A673 (cell line): ENCODE measurements around the gene ADH1A.

Experiments
- EZH2 ChIP-seq: fragments of 200-600 bp; sonication (generic); IDR thresholded peaks from 2 replicates; pipeline ENCODE4 v1.6.1; 2017; ENCODE audit warnings: borderline replicate concordance, low read depth, mild to moderate bottlenecking, mixed read lengths, antibody characterized with exemption, low read length; ENCODE audit not compliant: poor library complexity, severe bottlenecking
- TF ChIP-seq, protein P1 (sequence below): fragments of 300-800, 200-600 bp; sonication (generic); conservative IDR thresholded peaks from 2 replicates; pipeline ENCODE4 v1.5.1; 2017; ENCODE audit warnings: low read depth, mild to moderate bottlenecking, antibody characterized with exemption, low read length, moderate library complexity, mixed read lengths

DNA sequence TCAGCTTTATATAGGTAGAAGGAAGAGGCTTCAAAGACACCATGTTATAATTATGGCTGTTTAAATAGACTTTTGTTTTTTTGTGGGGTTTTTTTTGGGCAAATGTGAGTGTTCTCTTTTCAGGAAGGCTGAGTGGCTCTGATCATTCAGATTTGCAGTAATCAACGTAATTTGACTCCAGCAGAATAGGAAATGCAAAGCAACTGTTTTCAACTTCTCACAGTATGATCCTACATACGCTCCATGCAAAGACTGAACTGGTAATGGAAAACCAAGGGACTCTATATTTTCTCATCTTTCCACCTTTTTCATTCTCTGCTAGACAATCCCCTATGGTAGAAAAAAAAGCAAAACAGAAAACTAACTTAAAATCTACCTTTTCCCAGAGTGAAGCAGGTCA is 19.6 kb upstream of the ADH1A start:
- TF ChIP-seq, protein P1, sequence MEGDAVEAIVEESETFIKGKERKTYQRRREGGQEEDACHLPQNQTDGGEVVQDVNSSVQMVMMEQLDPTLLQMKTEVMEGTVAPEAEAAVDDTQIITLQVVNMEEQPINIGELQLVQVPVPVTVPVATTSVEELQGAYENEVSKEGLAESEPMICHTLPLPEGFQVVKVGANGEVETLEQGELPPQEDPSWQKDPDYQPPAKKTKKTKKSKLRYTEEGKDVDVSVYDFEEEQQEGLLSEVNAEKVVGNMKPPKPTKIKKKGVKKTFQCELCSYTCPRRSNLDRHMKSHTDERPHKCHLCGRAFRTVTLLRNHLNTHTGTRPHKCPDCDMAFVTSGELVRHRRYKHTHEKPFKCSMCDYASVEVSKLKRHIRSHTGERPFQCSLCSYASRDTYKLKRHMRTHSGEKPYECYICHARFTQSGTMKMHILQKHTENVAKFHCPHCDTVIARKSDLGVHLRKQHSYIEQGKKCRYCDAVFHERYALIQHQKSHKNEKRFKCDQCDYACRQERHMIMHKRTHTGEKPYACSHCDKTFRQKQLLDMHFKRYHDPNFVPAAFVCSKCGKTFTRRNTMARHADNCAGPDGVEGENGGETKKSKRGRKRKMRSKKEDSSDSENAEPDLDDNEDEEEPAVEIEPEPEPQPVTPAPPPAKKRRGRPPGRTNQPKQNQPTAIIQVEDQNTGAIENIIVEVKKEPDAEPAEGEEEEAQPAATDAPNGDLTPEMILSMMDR: no peak
- TF ChIP-seq EZH2: no peak
